ENCODE data around the gene FGF14. TPM values are rescaled to one million over a fixed set of nuclear protein-coding genes. Genes with fewer than 3 reads are reported as not detected.

FGF14 gene
- polyA plus RNA-seq, 1 of the 3 experiments (the other 2 are of a cell fraction) = 0.20 TPM

DNA sequence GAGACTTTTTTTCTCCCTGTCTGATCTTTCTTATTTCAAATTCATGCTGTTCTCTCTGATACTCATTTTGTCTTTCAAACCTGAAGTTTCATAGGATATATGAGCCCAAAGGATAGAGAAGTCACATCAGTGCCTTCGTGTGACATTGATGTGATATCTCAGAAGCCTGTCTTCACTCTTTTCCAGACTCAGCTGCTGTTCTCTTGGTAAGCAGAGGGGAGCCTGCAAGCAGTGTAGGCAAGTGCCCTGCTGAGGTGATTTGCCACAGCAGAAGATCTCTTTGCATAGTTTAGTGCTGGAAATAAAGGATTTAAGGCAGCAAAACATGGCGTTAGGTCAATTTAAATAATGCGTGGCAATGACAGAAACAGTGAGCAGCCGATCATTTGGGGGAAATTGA is 602.7 kb downstream of the FGF14 start:
- Histone ChIP-seq H3F3A (replicated peaks; ENCODE audit: insufficient read depth) (no peaks in the 10 kb centered on the region), H3K9ac (no peak overlapping the region), H3K27ac (ENCODE audit: low read depth in 2 of 2, low read length in 1 of 2) (no peak overlapping the region), H3K4me1 (ENCODE audit: control insufficient read depth in 1 of 2, insufficient read depth in 2 of 2, low read depth in 1 of 2, low read length in 1 of 2) (no peaks in the 10 kb centered on the region; a peak in 1 of 4 replicates), H3K79me2 (ENCODE audit: insufficient read depth) (no peaks in the 10 kb centered on the region), H3K9me3 (no peaks in the 10 kb centered on the region), H3K4me2 (no peak overlapping the region), H3K27me3 (ENCODE audit: insufficient read depth) (no peaks in the 10 kb centered on the region), H2AFZ (ENCODE audit: low read depth) (no peak overlapping the region), H3K36me3 (replicated peaks in 1 of 2; ENCODE audit: control insufficient read depth in 1 of 2, insufficient read depth in 2 of 2, low read length in 1 of 2) (no peaks in the 10 kb centered on the region), H3K9me2 (no peaks in the 10 kb centered on the region), H3K4me3 (ENCODE audit: low read depth in 2 of 2, low read length in 1 of 2) (no peak overlapping the region), H4K20me1 (ENCODE audit: insufficient read depth) (no peaks in the 10 kb centered on the region)
- WGBS (ENCODE audit: low lambda C conversion rate) = 84% methylated on average over 4 of the region's 4 CpGs
- ChIA-PET POLR2A (no interaction called here), CTCF (interaction anchor here (1.6 to 2.0 kb wide), 2 partner anchors 9 to 12 kb away, joined by 5 to 6 read pairs; no protein-coding TSS in a partner anchor)
- TF ChIP-seq, protein P1, sequence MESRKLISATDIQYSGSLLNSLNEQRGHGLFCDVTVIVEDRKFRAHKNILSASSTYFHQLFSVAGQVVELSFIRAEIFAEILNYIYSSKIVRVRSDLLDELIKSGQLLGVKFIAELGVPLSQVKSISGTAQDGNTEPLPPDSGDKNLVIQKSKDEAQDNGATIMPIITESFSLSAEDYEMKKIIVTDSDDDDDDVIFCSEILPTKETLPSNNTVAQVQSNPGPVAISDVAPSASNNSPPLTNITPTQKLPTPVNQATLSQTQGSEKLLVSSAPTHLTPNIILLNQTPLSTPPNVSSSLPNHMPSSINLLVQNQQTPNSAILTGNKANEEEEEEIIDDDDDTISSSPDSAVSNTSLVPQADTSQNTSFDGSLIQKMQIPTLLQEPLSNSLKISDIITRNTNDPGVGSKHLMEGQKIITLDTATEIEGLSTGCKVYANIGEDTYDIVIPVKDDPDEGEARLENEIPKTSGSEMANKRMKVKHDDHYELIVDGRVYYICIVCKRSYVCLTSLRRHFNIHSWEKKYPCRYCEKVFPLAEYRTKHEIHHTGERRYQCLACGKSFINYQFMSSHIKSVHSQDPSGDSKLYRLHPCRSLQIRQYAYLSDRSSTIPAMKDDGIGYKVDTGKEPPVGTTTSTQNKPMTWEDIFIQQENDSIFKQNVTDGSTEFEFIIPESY (IDR thresholded peaks at IDR 0.05; ENCODE audit: borderline replicate concordance, low read depth) = no peak
- TF ChIP-seq MEF2A (IDR thresholded peaks at IDR 0.05; ENCODE audit: borderline replicate concordance, low read depth) (no peak), FOXM1 (IDR thresholded peaks at IDR 0.05; ENCODE audit: low read depth) (no peak), EZH2phosphoT487 (IDR thresholded peaks at IDR 0.05; ENCODE audit: borderline replicate concordance, low read depth) (no peak), EP300 (IDR thresholded peaks at IDR 0.05; ENCODE audit: borderline replicate concordance in 1 of 2, low read depth in 1 of 2, low read length in 1 of 2) (no peak), TAF1 (IDR thresholded peaks at IDR 0.05; ENCODE audit: borderline replicate concordance, low read depth, low read length) (no peak), RFX5 (IDR thresholded peaks at IDR 0.05; ENCODE audit: low read length) (no peak), SIN3A (IDR thresholded peaks at IDR 0.05; ENCODE audit: borderline replicate concordance, low read depth, low read length) (no peak), CHD2 (IDR thresholded peaks at IDR 0.05; ENCODE audit: low read length, partially characterized antibody) (no peak), GATA2 (CRISPR knock-in tag; IDR thresholded peaks at IDR 0.05) (no peak), GABPA (IDR thresholded peaks at IDR 0.05; ENCODE audit: low read depth) (no peak), NFIC (IDR thresholded peaks at IDR 0.05; ENCODE audit: borderline replicate concordance) (no peak), TCF12 (IDR thresholded peaks at IDR 0.05) (no peak), RXRA (IDR thresholded peaks at IDR 0.05; ENCODE audit: borderline replicate concordance, low read depth) (no peak), RAD21 (IDR thresholded peaks at IDR 0.05; ENCODE audit: low read length) (no peak)
- TF ChIP-seq, protein P2, sequence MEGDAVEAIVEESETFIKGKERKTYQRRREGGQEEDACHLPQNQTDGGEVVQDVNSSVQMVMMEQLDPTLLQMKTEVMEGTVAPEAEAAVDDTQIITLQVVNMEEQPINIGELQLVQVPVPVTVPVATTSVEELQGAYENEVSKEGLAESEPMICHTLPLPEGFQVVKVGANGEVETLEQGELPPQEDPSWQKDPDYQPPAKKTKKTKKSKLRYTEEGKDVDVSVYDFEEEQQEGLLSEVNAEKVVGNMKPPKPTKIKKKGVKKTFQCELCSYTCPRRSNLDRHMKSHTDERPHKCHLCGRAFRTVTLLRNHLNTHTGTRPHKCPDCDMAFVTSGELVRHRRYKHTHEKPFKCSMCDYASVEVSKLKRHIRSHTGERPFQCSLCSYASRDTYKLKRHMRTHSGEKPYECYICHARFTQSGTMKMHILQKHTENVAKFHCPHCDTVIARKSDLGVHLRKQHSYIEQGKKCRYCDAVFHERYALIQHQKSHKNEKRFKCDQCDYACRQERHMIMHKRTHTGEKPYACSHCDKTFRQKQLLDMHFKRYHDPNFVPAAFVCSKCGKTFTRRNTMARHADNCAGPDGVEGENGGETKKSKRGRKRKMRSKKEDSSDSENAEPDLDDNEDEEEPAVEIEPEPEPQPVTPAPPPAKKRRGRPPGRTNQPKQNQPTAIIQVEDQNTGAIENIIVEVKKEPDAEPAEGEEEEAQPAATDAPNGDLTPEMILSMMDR (IDR thresholded peaks at IDR 0.05) = no peak
- TF ChIP-seq, protein P3, sequence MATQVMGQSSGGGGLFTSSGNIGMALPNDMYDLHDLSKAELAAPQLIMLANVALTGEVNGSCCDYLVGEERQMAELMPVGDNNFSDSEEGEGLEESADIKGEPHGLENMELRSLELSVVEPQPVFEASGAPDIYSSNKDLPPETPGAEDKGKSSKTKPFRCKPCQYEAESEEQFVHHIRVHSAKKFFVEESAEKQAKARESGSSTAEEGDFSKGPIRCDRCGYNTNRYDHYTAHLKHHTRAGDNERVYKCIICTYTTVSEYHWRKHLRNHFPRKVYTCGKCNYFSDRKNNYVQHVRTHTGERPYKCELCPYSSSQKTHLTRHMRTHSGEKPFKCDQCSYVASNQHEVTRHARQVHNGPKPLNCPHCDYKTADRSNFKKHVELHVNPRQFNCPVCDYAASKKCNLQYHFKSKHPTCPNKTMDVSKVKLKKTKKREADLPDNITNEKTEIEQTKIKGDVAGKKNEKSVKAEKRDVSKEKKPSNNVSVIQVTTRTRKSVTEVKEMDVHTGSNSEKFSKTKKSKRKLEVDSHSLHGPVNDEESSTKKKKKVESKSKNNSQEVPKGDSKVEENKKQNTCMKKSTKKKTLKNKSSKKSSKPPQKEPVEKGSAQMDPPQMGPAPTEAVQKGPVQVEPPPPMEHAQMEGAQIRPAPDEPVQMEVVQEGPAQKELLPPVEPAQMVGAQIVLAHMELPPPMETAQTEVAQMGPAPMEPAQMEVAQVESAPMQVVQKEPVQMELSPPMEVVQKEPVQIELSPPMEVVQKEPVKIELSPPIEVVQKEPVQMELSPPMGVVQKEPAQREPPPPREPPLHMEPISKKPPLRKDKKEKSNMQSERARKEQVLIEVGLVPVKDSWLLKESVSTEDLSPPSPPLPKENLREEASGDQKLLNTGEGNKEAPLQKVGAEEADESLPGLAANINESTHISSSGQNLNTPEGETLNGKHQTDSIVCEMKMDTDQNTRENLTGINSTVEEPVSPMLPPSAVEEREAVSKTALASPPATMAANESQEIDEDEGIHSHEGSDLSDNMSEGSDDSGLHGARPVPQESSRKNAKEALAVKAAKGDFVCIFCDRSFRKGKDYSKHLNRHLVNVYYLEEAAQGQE (IDR thresholded peaks at IDR 0.05; ENCODE audit: low read depth, low read length) = no peak
- TF ChIP-seq, protein P4, sequence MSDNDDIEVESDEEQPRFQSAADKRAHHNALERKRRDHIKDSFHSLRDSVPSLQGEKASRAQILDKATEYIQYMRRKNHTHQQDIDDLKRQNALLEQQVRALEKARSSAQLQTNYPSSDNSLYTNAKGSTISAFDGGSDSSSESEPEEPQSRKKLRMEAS (IDR thresholded peaks at IDR 0.05; ENCODE audit: low read depth) = no peak
- TF ChIP-seq, protein P5, sequence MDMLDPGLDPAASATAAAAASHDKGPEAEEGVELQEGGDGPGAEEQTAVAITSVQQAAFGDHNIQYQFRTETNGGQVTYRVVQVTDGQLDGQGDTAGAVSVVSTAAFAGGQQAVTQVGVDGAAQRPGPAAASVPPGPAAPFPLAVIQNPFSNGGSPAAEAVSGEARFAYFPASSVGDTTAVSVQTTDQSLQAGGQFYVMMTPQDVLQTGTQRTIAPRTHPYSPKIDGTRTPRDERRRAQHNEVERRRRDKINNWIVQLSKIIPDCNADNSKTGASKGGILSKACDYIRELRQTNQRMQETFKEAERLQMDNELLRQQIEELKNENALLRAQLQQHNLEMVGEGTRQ (IDR thresholded peaks at IDR 0.05; ENCODE audit: borderline replicate concordance, low read depth, low read length) = no peak
- DNase-seq = no peak

Measured in SK-N-SH (cell line).